Epithelial cell of proximal tubule (primary cell): ENCODE measurements around the gene TUFM. TPM values are rescaled to one million over a fixed set of nuclear protein-coding genes. Genes with fewer than 3 reads are reported as not detected.

Source experiments
- DNase-seq: peaks from one replicate; pipeline ENCODE4 v3.0.0-alpha.2; 2011; ENCODE audit warnings: low read depth
- H3K4me3 ChIP-seq: 2 replicates; pipeline ENCODE4 v1.5.1; 2011; ENCODE audit warnings: low read depth, mild to moderate bottlenecking, low read length
- total RNA-seq: library from RNA; depleted of rRNA; stranded (reverse); fragments of >200 nt; gene quantifications from 2 replicates; pipeline ENCODE4 v1.2.3, GENCODE V29; 2015
- TF ChIP-seq, protein P1 (sequence below): conservative IDR thresholded peaks from 2 replicates; pipeline ENCODE4 v1.5.1; 2012; ENCODE audit warnings: low read depth, mild to moderate bottlenecking, low read length

TUFM gene
- total RNA-seq, 1 donor from 2014 or later: 174 TPM

DNA sequence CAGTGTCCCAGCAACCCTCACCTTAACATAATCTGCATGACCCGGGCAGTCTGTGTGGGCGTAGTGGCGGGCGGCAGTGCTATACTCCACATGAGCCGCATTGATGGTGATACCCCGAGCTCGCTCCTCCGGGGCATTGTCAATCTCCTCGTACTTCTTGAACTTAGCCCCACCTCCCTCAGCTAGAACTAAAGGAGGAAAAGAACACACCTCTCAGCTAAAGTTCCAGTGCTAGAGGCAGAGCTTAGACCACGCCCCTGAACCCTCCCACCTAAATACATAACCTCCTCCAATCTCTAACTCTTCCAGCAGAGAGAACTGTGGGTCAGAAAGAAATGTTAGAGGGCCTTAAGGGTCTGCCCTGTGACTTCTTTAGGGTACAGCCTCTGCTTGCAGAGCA is 855 bp downstream of the TUFM start:
- DNase-seq: no peak
- H3K4me3 ChIP-seq: peak overlapping the region; percentile 91
- TF ChIP-seq, protein P1, sequence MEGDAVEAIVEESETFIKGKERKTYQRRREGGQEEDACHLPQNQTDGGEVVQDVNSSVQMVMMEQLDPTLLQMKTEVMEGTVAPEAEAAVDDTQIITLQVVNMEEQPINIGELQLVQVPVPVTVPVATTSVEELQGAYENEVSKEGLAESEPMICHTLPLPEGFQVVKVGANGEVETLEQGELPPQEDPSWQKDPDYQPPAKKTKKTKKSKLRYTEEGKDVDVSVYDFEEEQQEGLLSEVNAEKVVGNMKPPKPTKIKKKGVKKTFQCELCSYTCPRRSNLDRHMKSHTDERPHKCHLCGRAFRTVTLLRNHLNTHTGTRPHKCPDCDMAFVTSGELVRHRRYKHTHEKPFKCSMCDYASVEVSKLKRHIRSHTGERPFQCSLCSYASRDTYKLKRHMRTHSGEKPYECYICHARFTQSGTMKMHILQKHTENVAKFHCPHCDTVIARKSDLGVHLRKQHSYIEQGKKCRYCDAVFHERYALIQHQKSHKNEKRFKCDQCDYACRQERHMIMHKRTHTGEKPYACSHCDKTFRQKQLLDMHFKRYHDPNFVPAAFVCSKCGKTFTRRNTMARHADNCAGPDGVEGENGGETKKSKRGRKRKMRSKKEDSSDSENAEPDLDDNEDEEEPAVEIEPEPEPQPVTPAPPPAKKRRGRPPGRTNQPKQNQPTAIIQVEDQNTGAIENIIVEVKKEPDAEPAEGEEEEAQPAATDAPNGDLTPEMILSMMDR: no peak

DNA sequence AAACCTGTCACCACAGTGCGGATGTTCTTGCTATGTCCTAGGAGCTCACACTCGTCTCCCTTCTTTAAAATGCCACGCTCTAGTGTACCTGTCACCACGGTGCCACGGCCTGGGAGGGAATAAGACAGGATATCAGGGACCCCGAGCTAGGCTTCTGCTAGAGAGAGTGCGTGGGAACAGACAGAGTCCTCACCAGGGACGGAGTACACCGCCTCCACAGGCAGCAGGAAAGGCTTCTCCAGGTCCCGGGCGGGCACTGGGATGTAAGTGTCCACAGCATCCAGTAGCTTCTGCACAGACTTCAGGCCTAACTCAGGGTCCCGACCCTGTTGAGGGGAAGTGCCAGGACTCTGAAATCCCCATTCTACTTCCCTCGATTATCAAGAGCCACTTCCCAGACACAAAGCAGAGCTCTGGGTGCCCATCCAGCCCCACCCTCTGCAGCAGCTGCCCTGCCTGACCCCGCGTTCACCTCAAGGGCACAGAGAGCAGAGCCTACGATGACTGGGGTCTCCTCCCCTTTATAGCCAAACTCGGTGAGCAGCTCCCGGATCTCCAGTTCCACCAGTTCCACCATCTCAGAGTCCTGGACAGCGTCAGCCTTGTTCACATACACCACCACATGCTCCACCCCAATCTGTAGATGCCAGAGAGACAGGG is 1.8 kb downstream of the TUFM start:
- no peak overlapping the region for H3K4me3 ChIP-seq
- TF ChIP-seq, protein P1: no peak
- no peak for DNase-seq

GRCh38 chr16:28843766-28844165 is 2.4 kb downstream of the TUFM start:
- no peak overlapping the region for H3K4me3 ChIP-seq
- no peak for DNase-seq
- TF ChIP-seq, protein P1: no peak

GRCh38 chr16:28842696-28843095 is 3.5 kb downstream of the TUFM start:
- TF ChIP-seq, protein P1: no peak
- no peak for DNase-seq
- no peak overlapping the region for H3K4me3 ChIP-seq

- no peak overlapping the region for H3K4me3 ChIP-seq
- TF ChIP-seq, protein P1: no peak
- no peak for DNase-seq
Measured at GRCh38 chr16:28839899-28840298, 6.2 kb downstream of the TUFM start.

DNA sequence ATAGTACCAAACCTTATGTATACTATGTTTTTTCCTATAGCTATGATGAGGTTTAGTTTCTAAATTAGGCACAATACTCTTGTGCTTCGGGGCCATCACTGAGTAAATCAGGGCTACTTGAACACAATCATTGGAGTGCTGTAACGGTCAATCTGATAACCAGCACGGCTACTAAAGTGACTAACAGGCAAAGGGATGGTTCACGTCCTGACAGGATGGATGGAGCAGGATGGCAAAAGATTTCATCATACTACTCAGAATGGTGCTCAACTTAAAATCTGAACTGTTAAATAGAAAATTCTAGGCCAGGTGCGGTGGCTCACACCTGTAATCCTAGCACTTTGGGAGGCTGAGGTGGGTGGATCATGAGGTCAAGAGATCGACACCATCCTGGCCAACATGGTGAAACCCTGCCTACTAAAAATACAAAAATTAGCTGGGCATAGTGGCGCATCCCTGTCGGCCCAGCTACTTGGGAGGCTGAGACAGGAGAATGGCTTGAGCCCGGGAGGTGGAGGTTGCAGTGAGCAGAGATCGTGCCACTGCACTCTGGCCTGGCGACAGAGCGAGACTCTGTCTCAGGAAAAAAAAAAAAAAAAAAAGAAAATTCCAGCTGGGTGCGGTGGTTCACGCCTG is 7.0 kb downstream of the TUFM start:
- TF ChIP-seq, protein P1: no peak
- DNase-seq: no peak
- H3K4me3 ChIP-seq: no peak overlapping the region

DNA sequence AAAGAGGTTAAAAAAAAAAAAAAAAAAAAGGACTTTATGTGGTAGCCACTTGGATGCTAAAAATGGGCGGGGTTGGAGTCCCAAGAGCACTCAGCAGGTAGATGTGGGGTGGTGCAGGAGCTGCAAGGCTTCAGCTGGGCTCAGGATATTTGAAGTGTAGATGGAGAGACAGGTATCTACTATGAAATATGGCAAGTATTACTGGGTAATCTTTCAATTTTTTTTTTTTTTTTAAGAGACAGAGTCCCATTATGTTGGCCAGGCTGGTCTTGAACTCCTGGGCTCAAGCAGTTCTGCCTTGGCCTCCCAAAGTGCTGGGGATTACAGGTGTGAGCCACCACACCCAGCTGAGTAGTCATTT is 7.6 kb downstream of the TUFM start:
- H3K4me3 ChIP-seq: no peak overlapping the region
- DNase-seq: no peak
- TF ChIP-seq, protein P1: no peak
